ENCODE results near the gene MAG. TPM values are rescaled to one million over a fixed set of nuclear protein-coding genes. Genes with fewer than 3 reads are reported as not detected.
A peak's percentile ranks its signal among the peaks of the same experiment; 100 is the strongest.

The MAG gene
- total and polyA plus RNA-seq, 2 of the 13 experiments (the other 11 are each of a cell fraction or from before 2014, with no cell fraction given), result 0.20 to 1.3 TPM

- TF ChIP-seq SOX6 (IDR thresholded peaks at IDR 0.05) (no peak), SOX6 (CRISPR knock-in tag; IDR thresholded peaks at IDR 0.05) (peak; percentile 61; the same call in 1 of the 2 replicates), NR2F6 (IDR thresholded peaks at IDR 0.05) (peak; percentile 72), NR2F6 (CRISPR knock-in tag; IDR thresholded peaks at IDR 0.05) (peak; percentile 74), FOXJ3 (CRISPR knock-in tag; IDR thresholded peaks at IDR 0.05; ENCODE audit: borderline replicate concordance) (peak; percentile 63; the same call in 1 of the 2 replicates), THAP11 (CRISPR knock-in tag; IDR thresholded peaks at IDR 0.05) (no peak), ZIK1 (CRISPR knock-in tag; IDR thresholded peaks at IDR 0.05; ENCODE audit: borderline replicate concordance, low read depth) (no peak), ZNF430 (CRISPR knock-in tag; IDR thresholded peaks at IDR 0.05) (peak; percentile 57; the same call in 1 of the 2 replicates), GABPB1 (CRISPR knock-in tag; IDR thresholded peaks at IDR 0.05) (peak; percentile 22; the same call in 1 of the 2 replicates), ATF2 (CRISPR knock-in tag; IDR thresholded peaks at IDR 0.05) (peak; percentile 36; the same call in 1 of the 2 replicates), ZNF292 (CRISPR knock-in tag; IDR thresholded peaks at IDR 0.05; ENCODE audit: borderline replicate concordance, low read depth) (peak; percentile 38; the same call in 1 of the 2 replicates), NCOA1 (CRISPR knock-in tag; IDR thresholded peaks at IDR 0.05) (no peak), NRL (CRISPR knock-in tag; IDR thresholded peaks at IDR 0.05; ENCODE audit: borderline replicate concordance) (peak; percentile 39; the same call in 1 of the 2 replicates), ZNF20 (CRISPR knock-in tag; IDR thresholded peaks at IDR 0.05) (no peak), SRSF1 (optimal IDR thresholded peaks at IDR 0.05; ENCODE audit: low read depth, low read length) (no peak), GATA4 (IDR thresholded peaks at IDR 0.05; ENCODE audit: borderline replicate concordance, low read depth) (peak; percentile 44; the same call in 1 of the 2 replicates), HDAC2 (CRISPR knock-in tag; IDR thresholded peaks at IDR 0.05) (peak; percentile 51), MED1 (CRISPR knock-in tag; IDR thresholded peaks at IDR 0.05) (peak; percentile 76), ZNF788 (CRISPR knock-in tag; IDR thresholded peaks at IDR 0.05; ENCODE audit: borderline replicate concordance) (no peak; the same call in 1 of the 2 replicates), LCORL (IDR thresholded peaks at IDR 0.05) (no peak), LCORL (CRISPR knock-in tag; IDR thresholded peaks at IDR 0.05) (peak; percentile 77), ATF7-NPFF (CRISPR knock-in tag; IDR thresholded peaks at IDR 0.05; ENCODE audit: low read depth) (0 out of 2 replicates have a peak, but pooled peaks have one; percentile 20), NR2C2 (CRISPR knock-in tag; IDR thresholded peaks at IDR 0.05; ENCODE audit: borderline replicate concordance) (peak; percentile 67; the same call in 1 of the 2 replicates), LBX2 (CRISPR knock-in tag; IDR thresholded peaks at IDR 0.05; ENCODE audit: borderline replicate concordance) (0 out of 2 replicates have a peak, but pooled peaks have one; percentile 28), PHF21A (CRISPR knock-in tag; IDR thresholded peaks at IDR 0.05) (peak; percentile 47; the same call in 1 of the 2 replicates), ARID5B (CRISPR knock-in tag; IDR thresholded peaks at IDR 0.05) (peak; percentile 72)
Observed at GRCh38 chr19:35309481-35310279, 17.7 kb downstream of the MAG start (continued).
